Motor neuron (in vitro differentiated cells): ENCODE measurements around the gene GNPAT. TPM values are rescaled to one million over a fixed set of nuclear protein-coding genes. Genes with fewer than 3 reads are reported as not detected.
"Not testable (repeated sequence)": the region's sequence is repeated elsewhere in the genome, so short reads cannot be mapped to it uniquely, and the experiment has no call there.

Source experiments
- ATAC-seq, 8 experiments: fragments of 200-7000 bp; cut with Tn5 transposase; replicated peaks in 6 of 8; 2 replicates each; pipeline ENCODE4 v1.8.0; 2021; ENCODE audit warnings: mild to moderate bottlenecking in 8 of 8, moderate library complexity in 8 of 8
- H3K27ac ChIP-seq, 2 donors: fragments of 250-450 bp; sonication (Bioruptor Pico); 2 replicates each; pipeline ENCODE4 v1.9.0; 2021; ENCODE audit warnings: antibody characterized with exemption in 2 of 2, mild to moderate bottlenecking in 2 of 2, moderate library complexity in 1 of 2
- H3K4me1 ChIP-seq, 2 donors: fragments of 250-450 bp; sonication (Bioruptor Pico); replicated peaks in 1 of 2; 2 replicates each; pipeline ENCODE4 v1.6.1; 2021; ENCODE audit warnings: antibody characterized with exemption in 2 of 2, mild to moderate bottlenecking in 2 of 2, moderate library complexity in 1 of 2
- H3K4me3 ChIP-seq, 5 donors: fragments of 250-450 bp; sonication (Bioruptor Pico); 2 replicates each; pipeline ENCODE4 v1.9.0; 2021; ENCODE audit warnings: antibody characterized with exemption in 5 of 5, mild to moderate bottlenecking in 5 of 5, moderate library complexity in 4 of 5
- WGBS, 10 experiments: fragments of 450-650 bp; shearing (Covaris generic); methylation state at CpG; one replicate each; pipeline ENCODE4 v1.0.0; 2022; 5-methylcytosine and 5-hydroxymethylcytosine counted together
- in situ Hi-C, 9 experiments: fragments of 400-800 bp; cut with MboI; loops; one replicate each; pipeline ENCODE4 v1.15.0; 2021; ENCODE audit warnings: low sequenced_read_pairs in 9 of 9, low pct_unique_long_range_greater_than_20kb in 2 of 9; ENCODE audit not compliant: unreplicated experiment in 9 of 9
- total RNA-seq, 8 experiments: library from RNA; unstranded; fragments of 300-600 nt; gene quantifications; 2 replicates each; pipeline versions ENCODE4 v1.2.3 to v1.2.4, GENCODE V29; 2022

GNPAT gene
- total RNA-seq, 8 experiments from 2014 or later = 25.2 to 72.6 (median 47.1) TPM

- in situ Hi-C loops = loop anchor here in 4 of 9 experiments (10.0 to 25.0 kb wide), 4 partner anchors 266 to 416 kb away; no protein-coding TSS in a partner anchor
- ATAC-seq = no peak
- 0 to 80% (median 49%) methylated on average over 1 to 13 of the region's 21 CpGs; no CpG with 5 or more reads in 2 of the 10 experiments for WGBS, 10 experiments
- H3K4me1 ChIP-seq = no peaks in the 10 kb centered on the region
- H3K27ac ChIP-seq = no peak overlapping the region
- H3K4me3 ChIP-seq = no peak overlapping the region
Measured at GRCh38 chr1:231203259-231204057, 37.6 kb upstream of the GNPAT start.

DNA sequence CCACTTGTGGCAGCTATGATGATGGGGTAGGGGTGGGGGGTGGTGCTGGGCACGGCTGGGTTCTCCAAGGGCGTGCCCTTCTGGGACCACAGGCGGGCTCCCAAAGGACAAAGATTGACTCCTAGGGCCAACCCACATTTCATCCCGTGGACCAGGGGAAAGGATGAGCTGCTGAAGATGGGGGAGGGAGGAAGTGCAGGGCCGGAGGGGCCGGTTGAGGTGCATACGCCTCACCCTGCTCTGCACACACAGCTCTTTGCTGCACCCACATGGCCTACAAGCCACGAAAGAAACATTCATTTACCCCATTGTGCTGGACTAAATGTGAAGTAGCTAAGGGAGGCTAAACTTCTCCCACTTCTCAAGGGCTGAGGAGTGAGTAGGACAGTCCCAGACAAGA lies 34.2 kb upstream of the GNPAT start:
- H3K4me3 ChIP-seq = no peak overlapping the region
- ATAC-seq = peak in 6 of 8 experiments; percentile 38 to 59 (median 48)
- in situ Hi-C loops = loop anchor here in 4 of 9 experiments (10.0 to 25.0 kb wide), 4 partner anchors 270 to 420 kb away; no protein-coding TSS in a partner anchor
- peaks cover 3 to 5% of the 10 kb centered on the region in 2 donors for H3K4me1 ChIP-seq
- no peak overlapping the region for H3K27ac ChIP-seq
- 50 to 100% (median 59%) methylated on average over 1 to 3 of the region's 8 CpGs; no CpG with 5 or more reads in 7 of the 10 experiments for WGBS, 10 experiments

DNA sequence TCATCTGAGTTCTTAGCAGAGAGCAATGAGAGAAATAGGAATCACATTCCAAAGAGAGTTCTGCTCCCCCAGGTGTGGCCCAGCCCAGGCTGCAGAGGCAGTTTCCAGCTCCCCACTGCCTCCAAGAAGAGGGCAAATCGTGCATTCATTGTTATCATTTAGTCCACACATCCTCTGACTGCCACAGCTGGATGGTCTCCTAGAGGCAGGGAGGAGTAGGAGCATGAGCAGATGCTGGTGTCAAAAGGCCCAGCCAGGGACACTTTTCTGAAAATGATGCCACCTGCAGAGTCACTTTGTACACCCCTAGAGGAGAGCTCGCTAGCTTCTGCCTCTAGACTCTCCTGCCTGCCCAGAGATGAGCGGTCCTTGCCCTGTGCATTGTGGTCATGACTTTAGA lies 33.6 kb upstream of the GNPAT start:
- no peak for ATAC-seq
- Histone ChIP-seq H3K4me1 (peaks cover 3 to 5% of the 10 kb centered on the region in 2 donors), H3K27ac (no peak overlapping the region), H3K4me3 (no peak overlapping the region)
- 65 to 100% (median 80%) methylated on average over 1 to 2 of the region's 3 CpGs; no CpG with 5 or more reads in 5 of the 10 experiments for WGBS, 10 experiments
- in situ Hi-C loops = loop anchor here in 4 of 9 experiments (10.0 to 25.0 kb wide), 4 partner anchors 270 to 420 kb away; no protein-coding TSS in a partner anchor

- no peak overlapping the region for H3K4me3 ChIP-seq
- peaks cover 3 to 5% of the 10 kb centered on the region in 2 donors for H3K4me1 ChIP-seq
- no peak overlapping the region for H3K27ac ChIP-seq
- in situ Hi-C loops = loop anchor here in 4 of 9 experiments (10.0 to 25.0 kb wide), 4 partner anchors 272 to 422 kb away; no protein-coding TSS in a partner anchor
- no peak for ATAC-seq
- WGBS, 10 experiments = 69 to 93% (median 88%) methylated on average over 3 to 13 of the region's 14 CpGs; no CpG with 5 or more reads in 3 of the 10 experiments
Measured at GRCh38 chr1:231208980-231209379, 32.0 kb upstream of the GNPAT start.

DNA sequence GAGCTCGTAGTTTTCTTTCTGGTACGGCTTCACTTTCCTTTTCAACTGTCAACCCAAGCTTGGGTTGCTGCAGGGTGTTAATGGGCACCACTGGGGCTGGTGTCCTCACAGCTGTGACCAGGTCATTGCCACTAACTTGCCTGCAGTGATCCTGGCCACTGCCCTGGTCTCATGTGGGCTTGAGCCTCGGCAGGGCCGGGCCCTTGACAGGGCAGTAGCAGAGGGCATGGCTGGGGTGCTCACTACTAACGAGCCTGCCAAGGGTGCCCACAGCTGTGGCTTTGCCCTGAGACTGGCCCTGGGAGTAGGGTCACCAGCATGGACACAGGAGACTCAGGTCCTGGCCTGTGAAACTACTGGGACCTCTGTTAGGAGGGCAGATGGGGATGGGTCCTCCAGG lies 31.5 kb upstream of the GNPAT start:
- Histone ChIP-seq H3K4me1 (peaks cover 3 to 5% of the 10 kb centered on the region in 2 donors), H3K27ac (no peak overlapping the region), H3K4me3 (no peak overlapping the region)
- in situ Hi-C loops = loop anchor here in 4 of 9 experiments (10.0 to 25.0 kb wide), 4 partner anchors 272 to 422 kb away; no protein-coding TSS in a partner anchor
- 58 to 100% (median 93%) methylated on average over 2 of the region's 5 CpGs; no CpG with 5 or more reads in 6 of the 10 experiments for WGBS, 10 experiments
- ATAC-seq = no peak

- 33 to 88% (median 76%) methylated on average over 2 to 4 of the region's 6 CpGs; no CpG with 5 or more reads in 7 of the 10 experiments for WGBS, 10 experiments
- H3K4me3 ChIP-seq = no peak overlapping the region
- no peak overlapping the region for H3K27ac ChIP-seq
- ATAC-seq = no peak
- in situ Hi-C loops = loop anchor here in 3 of 9 experiments (25.0 kb wide), 3 partner anchors 273 to 423 kb away; no protein-coding TSS in a partner anchor
- H3K4me1 ChIP-seq = peaks cover 3 to 5% of the 10 kb centered on the region in 2 donors
Measured at GRCh38 chr1:231210126-231210525, 30.9 kb upstream of the GNPAT start.

GRCh38 chr1:231211005-231211857 lies 29.8 kb upstream of the GNPAT start:
- H3K4me1 ChIP-seq = peaks cover 10 to 11% of the 10 kb centered on the region in 2 donors
- H3K27ac ChIP-seq = no peak overlapping the region
- ATAC-seq = peak; percentile 83 to 97 (median 88)
- peak overlapping the region in 4 of 5 donors; percentile 6 to 29 (median 23) for H3K4me3 ChIP-seq
- WGBS, 10 experiments = 0 to 100% (median 31%) methylated on average over 1 to 18 of the region's 28 CpGs; no CpG with 5 or more reads in 2 of the 10 experiments
- in situ Hi-C loops = loop anchor here in 3 of 9 experiments (25.0 kb wide), 3 partner anchors 274 to 424 kb away; no protein-coding TSS in a partner anchor

GRCh38 chr1:231212301-231212700 lies 28.7 kb upstream of the GNPAT start:
- ATAC-seq, H3K27ac ChIP-seq, H3K4me3 ChIP-seq: not testable (repeated sequence)
- in situ Hi-C loops = loop anchor here in 3 of 9 experiments (25.0 kb wide), 3 partner anchors 275 to 425 kb away; no protein-coding TSS in a partner anchor
- peaks cover 15 to 17% of the 10 kb centered on the region in 2 donors for H3K4me1 ChIP-seq
- WGBS, 10 experiments = 20 to 100% (median 36%) methylated on average over 1 to 5 of the region's 5 CpGs; no CpG with 5 or more reads in 2 of the 10 experiments

GRCh38 chr1:231213831-231214573 lies 27.0 kb upstream of the GNPAT start:
- 67 to 95% (median 90%) methylated on average over 2 to 11 of the region's 22 CpGs; no CpG with 5 or more reads in 4 of the 10 experiments for WGBS, 10 experiments
- Histone ChIP-seq H3K4me3 (no peak overlapping the region), H3K4me1 (peaks cover 15 to 17% of the 10 kb centered on the region in 2 donors), H3K27ac (no peak overlapping the region)
- in situ Hi-C loops = loop anchor here in 3 of 9 experiments (25.0 kb wide), 3 partner anchors 277 to 427 kb away; no protein-coding TSS in a partner anchor
- no peak for ATAC-seq

DNA sequence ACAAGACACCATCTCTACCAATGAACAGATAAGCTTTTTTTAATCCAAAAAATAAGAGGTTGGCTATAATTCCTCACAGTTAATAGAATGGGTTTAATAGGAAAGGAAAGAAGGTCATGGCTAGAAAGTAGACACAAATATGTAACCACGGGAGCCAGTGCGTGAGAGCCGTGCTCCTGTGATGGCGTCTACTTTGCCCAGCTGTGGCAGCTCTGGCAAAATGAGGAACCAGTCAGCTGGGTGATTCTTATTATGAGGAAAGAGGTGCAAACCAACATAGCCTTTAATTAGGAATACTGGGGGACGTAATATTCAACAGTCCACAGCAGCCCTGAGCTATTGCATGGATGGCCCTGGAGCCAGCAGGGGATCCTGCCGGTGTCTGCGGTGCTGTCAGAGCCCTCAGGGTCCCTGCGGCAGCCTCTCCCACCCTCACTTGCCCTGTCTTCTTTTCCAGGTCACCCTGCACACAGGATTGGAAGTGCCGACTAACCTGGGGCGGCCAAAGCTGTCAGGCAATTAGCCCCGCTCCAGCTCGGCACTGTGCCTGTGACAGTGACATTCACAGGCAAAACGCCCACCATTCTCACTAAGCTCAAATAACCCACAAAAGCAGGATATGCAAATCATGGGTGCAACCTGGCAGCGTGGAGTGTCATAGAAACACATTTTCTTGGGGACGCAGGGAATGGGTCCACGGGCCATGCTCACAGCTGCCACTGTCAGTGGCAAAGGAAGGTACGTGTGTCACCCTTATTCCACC lies 25.9 kb upstream of the GNPAT start:
- H3K4me1 ChIP-seq = peaks cover 15 to 17% of the 10 kb centered on the region in 2 donors
- ATAC-seq = no peak
- WGBS, 10 experiments = 41 to 85% (median 67%) methylated on average over 2 to 15 of the region's 17 CpGs; no CpG with 5 or more reads in 1 of the 10 experiments
- H3K4me3 ChIP-seq = no peak overlapping the region
- in situ Hi-C loops = loop anchor here in 3 of 9 experiments (25.0 kb wide), 3 partner anchors 278 to 428 kb away; no protein-coding TSS in a partner anchor
- no peak overlapping the region for H3K27ac ChIP-seq
